HG02943 (cell line): ENCODE results near the gene ATOSB.
"Not testable (repeated sequence)": the region's sequence is repeated elsewhere in the genome, so short reads cannot be mapped to it uniquely, and the experiment has no call there.

Source experiments
- ATAC-seq: cut with Tn5 transposase; IDR thresholded peaks from one replicate; pipeline ENCODE4 v1.9.1; 2021; ENCODE audit warnings: mild to moderate bottlenecking, low read depth, moderate library complexity; ENCODE audit not compliant: unreplicated experiment

Gene ATOSB

GRCh38 chr9:35115680-35116538 is at the start of gene ATOSB:
Gene ATOSB, minus strand, starts transcription at chr9:35115862. Its CDS starts 7,588 bp downstream, at chr9:35108274.
- ATAC-seq = peak; percentile 62

- ATAC-seq = no peak
Observed at GRCh38 chr9:35164711-35165110, 49.0 kb upstream of the ATOSB start.

- ATAC-seq = no peak
Observed at GRCh38 chr9:35163413-35163812, 47.8 kb upstream of the ATOSB start.

- ATAC-seq = no peak
Observed at GRCh38 chr9:35162605-35163315, 47.1 kb upstream of the ATOSB start.

- ATAC-seq = peak; percentile 72
Observed at GRCh38 chr9:35161713-35162604, 46.3 kb upstream of the ATOSB start, which contains the start of gene UNC13B. Gene UNC13B, plus strand, starts transcription at chr9:35162009. Its CDS starts 275 bp downstream, at chr9:35162284.

GRCh38 chr9:35158501-35159280 is 43.0 kb upstream of the ATOSB start:
- ATAC-seq = no peak

- ATAC-seq = not testable (repeated sequence)
Observed at GRCh38 chr9:35157836-35158235, 42.2 kb upstream of the ATOSB start.

- ATAC-seq = no peak
Observed at GRCh38 chr9:35156781-35157180, 41.1 kb upstream of the ATOSB start.

GRCh38 chr9:35152926-35153325 is 37.3 kb upstream of the ATOSB start:
- ATAC-seq = no peak

- not testable (repeated sequence) for ATAC-seq
Observed at GRCh38 chr9:35147941-35148563, 32.4 kb upstream of the ATOSB start.

- ATAC-seq = no peak
Observed at GRCh38 chr9:35142037-35142436, 26.4 kb upstream of the ATOSB start.

GRCh38 chr9:35140093-35140492 is 24.4 kb upstream of the ATOSB start:
- no peak for ATAC-seq

GRCh38 chr9:35136866-35137265 is 21.2 kb upstream of the ATOSB start:
- ATAC-seq = no peak

- no peak for ATAC-seq
Observed at GRCh38 chr9:35135988-35136387, 20.3 kb upstream of the ATOSB start.

- ATAC-seq = no peak
Observed at GRCh38 chr9:35134920-35135319, 19.3 kb upstream of the ATOSB start.

- peak; percentile 48 for ATAC-seq
Observed at GRCh38 chr9:35116898-35117551, 1.4 kb upstream of the ATOSB start.

GRCh38 chr9:35116539-35116897 is 856 bp upstream of the ATOSB start:
- ATAC-seq = no peak

GRCh38 chr9:35114840-35115628 is 628 bp downstream of the ATOSB start:
- no peak for ATAC-seq
